ENCODE measurements around the gene FER.

Gene FER

GRCh38 chr5:109052216-109052615, 304.5 kb downstream of the FER start:
- DNase-seq, result peak; percentile 30

DNA sequence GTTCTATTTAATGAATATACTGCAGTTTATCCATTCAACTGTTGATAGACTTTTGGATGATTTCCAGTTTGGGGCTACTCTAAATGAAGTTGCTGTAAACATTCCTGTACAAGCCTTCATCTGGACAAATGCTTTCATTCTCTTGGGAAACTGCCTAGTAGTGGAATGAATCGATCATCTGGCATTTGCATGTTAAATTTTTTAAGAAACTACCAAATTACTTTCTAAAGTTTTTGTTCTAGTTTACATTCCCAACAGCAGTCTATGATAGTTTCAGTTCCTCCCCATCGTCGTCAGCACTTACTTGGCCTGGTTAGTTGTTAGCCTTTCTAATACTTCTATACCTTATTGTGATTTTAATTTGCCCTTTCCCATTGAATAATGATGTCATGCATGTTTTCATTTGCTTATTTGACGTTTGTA, 306.3 kb downstream of the FER start:
- DNase-seq, result no peak

GRCh38 chr5:109060378-109061025, 312.8 kb downstream of the FER start:
- DNase-seq, result no peak

DNA sequence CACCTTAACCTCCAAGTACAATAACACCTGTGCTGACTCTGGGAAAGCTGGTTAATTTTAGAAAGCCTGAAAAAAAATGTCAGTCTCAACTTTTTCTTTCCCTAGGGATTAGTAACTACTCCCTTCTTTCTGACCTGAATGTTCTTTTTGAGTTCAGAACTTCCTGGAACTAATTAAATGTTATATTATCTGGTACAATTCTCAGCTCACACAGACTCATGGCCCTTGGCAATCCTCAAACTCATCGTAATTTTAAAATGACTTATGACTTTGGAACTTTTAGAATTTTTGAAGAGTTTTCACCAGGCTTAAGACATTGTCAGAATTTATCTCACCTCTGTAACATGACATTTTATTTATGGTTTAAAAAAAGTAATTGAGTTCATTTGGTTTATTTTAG, 315.0 kb downstream of the FER start:
- no peak for DNase-seq

DNA sequence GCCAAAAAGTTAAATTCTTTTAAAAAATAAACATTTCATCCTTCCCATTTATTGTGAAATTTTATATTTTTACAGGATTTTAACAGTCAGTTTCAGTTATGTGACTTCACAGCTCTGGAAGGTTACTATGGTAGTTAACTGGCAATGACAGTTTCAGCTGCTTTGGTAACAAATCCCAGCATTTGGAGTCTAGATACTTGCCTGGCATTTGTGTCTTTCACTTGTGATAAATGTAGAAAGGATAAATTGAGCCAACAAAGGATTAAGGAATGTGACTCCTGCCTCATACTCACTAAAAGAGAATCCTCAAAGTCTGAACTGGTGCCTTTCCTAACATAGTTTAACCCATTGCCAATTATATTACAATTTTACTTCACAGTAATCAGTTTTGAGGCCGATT, 315.5 kb downstream of the FER start:
- no peak for DNase-seq

DNA sequence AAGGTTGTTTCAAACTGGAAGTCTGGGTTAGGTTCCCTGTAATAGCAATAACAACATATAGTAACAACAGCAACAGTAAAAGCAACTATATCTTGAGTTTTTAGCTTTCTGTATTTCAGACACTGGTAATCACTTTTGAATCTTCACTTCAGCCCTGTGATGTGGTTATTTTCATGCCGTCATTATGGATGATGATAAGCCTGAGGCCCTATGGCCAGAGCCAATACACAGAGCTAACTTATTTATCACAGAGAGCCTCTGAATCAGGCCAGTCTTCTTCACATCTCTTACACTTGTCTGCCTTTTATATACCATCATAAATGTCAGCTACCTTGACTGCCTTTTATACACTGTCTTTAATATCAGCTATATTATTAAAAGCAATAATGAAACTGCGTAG, 329.0 kb downstream of the FER start:
- no peak for DNase-seq

DNA sequence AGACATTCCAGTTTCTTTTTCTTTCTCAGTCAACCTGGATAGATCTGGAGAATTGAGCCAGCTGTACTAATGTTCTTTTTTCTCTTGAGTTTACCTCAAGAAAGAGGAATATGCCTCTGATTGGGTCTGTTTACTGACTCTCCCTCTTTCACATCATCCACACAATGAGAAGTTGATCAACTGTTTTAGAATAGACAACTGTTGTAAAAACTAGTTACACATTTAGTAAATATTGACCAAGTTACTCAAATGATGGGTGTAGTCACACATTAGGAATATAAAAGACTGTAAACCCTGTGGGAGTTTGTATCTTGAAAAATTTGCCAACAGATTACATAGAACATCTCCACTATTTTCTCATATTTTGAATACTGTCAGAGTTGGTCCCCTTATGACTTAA, 330.8 kb downstream of the FER start:
- no peak for DNase-seq

GRCh38 chr5:109080481-109080880, 332.8 kb downstream of the FER start:
- no peak for DNase-seq

DNA sequence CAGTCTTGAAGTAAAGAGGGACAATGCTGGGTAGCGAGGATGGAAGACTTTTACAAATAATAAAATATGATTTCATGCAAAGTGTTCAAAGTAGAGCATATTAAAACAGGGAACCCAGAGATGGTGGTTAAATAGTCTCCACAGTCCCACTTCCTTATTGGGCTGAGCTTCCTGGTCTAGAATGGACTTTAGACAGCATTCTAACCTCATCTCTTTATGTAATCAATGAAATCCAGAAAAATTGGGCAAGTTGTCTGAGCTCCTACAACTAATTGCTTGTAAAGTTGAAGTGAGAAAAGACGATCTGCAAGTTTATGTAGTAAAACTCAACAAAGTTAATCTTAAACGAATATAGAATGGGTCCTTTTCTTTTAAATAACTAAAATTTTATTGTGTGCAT, 333.2 kb downstream of the FER start:
- DNase-seq, result no peak

DNA sequence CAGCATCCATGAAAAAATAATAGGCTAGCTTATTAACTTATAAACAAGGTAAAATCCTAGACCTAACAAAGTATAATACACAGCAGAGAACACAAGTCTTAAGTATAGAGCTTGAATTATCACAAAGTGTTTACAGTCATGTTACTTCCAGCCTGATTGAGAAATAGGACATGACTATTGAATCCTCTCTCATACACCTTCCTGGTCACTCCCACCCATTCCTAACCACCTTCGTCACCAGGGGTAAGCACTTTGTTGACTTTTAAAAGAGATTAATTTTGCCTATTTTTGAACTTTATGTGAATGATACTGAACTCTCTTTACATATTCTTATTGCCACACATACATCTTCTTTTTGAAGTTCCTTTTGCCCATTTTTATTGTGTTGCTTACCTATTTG, 336.2 kb downstream of the FER start:
- DNase-seq, result no peak

- no peak for DNase-seq
These were observed 341.5 kb downstream of the FER start for GRCh38 chr5:109089191-109089590.

DNA sequence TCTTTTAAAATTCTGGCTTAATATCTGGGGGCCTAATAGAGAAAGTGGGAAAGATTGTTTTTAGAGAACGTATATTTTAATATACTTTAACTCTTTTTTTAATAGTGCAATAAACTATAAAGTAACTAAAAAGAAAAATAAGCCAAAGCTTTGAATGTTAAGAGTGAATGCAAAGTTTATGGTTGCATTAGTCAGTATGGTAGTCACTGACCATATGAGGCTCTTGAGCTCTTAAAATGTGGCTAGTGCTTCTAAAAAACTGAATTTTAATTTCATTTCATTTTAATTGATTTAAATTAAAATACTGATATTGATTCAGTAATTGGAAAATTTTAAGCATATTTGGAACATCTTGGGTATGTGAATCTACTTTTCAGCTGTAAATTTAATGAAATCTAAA, 351.4 kb downstream of the FER start:
- no peak for DNase-seq

GRCh38 chr5:109100971-109101370, 353.3 kb downstream of the FER start:
- no peak for DNase-seq

GRCh38 chr5:109102096-109102690, 354.5 kb downstream of the FER start:
- no peak for DNase-seq

DNA sequence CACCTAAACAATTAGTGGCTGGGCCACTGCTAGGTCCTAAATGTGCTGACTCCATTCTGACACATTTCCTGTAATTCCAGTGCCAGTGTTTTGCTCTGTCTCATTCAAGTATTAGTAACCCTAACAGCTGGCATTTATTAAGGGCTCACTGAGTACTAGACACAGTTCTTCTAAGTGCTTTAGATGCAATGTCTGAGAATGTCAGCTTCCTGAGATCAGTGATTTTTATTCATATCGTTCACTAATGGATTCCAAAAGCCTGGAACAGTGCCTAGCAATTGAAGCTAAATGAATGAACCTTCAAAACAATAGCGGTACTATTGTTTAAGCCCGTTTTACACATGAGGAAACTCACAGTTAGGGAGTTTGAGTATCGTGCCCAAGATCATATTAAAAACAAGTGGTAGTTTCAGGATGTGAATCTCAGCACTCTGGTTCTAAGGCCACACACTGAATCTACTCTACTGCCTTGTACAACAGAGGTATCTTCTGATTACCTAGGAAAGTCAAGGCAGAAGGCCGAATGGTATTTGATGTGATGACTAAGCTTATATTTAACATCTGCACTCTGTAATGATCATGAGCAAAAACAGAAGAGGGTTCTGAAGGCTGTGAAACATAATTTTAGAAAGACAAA, 358.1 kb downstream of the FER start:
- peak; percentile 43 for DNase-seq

DNA sequence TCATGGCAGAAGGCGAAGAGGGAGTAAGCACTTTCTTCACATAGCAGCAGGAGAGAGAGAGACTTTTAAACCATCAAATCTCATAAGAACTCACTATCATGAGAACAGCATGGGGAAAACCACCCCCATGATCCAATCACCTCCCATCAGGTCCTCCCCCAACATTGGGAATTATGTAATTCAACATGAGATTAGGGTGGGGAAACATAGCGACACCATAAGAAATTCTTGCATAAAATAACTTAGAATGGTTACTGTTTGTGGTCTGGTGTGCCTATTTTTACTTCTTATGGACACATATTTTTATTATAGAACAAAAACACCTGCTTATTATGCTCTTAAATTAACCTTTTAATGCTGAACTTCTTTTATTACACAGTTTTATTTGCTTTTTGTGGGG, 364.0 kb downstream of the FER start:
- DNase-seq, result no peak

DNA sequence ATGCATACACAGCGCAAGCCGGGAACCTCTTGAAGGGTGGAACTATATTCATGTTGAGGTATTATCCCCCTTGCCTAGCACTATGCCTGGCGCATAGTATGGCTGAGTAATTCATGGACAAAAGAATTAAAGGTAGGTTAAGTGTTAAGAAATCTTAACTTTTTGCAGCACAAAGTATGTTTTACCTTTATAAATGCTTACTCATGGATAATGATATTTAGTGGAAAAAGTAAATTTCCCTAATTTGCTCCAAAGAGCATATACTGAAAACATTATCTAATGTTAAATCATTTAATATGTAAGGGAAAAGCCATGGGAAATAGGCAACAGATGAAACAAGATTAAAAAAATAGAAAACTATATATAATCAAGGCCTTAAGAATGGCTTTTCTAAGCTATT, 365.9 kb downstream of the FER start:
- no peak for DNase-seq

DNA sequence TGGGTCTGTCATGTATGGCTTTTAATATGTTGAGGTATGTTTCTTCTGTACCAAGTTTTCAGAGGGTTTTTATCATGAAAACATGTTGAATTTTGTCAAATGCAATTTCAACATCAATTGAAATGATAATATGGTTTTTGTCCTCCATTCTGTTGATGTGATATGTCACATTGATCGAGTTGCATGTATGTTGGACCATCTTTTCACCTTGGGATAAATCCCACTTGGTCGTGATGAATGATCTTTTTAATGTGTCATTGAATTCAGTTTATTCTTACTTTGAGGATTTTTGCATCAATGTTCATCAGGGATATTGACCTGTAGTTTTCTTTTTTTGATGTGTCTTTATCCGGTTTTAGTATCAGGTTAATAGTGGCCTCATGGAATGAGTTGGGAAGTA, 373.5 kb downstream of the FER start:
- DNase-seq, result no peak

DNA sequence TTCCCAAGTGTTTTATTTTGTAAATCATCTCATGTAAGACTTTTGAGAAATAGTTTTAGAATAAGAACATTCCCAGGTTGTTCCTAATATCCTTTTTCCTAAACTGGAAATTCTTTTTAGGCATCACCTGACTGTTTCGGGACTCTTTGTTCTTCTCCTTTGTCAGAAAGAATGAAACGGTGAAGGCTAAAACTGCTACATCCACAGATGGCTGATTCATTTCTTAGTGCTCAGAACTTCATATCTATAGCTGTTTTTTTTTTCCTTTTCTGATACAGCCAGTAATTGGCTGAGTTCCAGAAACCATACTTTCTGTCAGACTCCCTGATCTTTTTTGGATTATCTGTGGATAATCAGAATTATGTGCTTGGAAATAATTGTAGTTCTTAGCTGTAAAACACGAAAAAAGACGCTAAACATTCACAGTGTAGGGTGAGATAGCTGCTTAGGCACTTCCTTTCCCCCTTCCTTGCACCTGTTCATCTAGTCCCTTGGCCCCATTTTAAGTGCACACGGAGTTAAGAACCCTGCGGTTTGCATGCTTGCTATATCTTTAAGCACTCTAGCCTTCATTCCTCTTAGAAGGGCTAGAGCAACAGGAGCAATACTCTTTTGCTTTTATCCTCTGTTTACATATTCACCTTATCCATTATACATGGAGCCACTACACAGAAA, 378.2 kb downstream of the FER start:
- DNase-seq, result peak; percentile 4

DNA sequence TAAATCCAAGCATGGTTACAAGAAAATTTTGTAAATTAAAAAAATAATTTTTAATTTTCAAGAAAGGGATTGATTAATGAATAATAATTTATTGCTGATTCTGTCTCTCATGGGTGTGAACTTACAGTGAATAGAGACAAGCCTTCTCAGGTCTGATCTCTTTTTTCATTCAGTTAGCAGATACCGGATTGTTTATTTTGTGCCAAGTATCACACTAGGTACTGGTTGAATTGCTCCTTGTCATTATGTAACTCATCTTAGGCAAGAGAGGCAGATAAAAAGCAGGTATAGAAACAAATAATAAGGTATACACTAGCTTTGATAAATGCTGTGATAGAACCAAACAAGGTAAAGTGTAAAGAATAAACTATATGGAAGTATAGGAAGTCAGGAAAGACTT, 378.8 kb downstream of the FER start:
- DNase-seq, result no peak

GRCh38 chr5:109136906-109137305, 389.2 kb downstream of the FER start:
- no peak for DNase-seq

DNA sequence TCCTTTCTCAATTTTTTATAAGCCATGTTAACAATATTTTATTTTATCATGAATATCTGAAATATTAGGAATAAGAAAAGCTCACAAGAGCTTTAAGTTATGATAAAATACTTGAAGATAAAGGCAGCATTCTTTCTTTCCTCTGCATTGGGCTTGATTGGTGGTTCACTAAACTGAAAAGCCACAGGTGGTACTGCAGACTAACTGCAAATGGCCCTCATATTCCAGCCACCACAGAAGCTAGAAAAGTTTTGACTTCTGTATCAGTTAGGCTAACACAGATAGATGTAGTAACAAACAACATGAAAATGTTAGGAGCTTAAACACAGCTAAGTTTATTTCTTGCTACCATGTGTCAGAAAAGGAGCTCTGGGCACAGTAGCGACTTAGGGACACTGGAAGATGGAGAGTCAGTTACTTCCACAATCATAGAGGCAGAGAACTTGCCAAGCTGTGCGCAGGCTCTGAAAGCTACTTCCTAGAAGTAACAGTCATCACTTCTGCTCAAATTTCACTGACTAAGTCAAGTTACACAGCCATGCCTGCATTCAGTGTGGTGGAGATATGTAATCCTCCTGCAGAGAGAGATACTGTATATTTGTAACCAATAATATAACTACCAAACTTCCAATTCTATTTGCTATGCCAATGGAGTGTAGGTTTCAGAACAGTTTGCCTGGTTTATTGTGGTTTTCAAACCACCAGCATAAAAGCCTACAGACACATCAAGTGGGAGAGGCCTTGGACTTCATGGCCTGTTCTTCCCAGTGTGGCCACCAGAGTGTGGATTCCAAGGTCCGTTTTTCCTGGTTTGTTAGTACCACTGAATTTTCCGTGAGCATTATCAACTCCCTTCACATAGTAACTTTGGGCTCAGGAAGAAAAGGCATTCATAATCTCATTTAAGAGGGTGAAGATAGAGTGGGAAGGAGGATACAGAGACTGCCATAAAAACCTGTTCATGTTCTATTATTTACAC, 393.8 kb downstream of the FER start:
- no peak for DNase-seq

GRCh38 chr5:109143031-109143430, 395.3 kb downstream of the FER start:
- no peak for DNase-seq
